Measurements from ENCODE around the gene KLHL10.
"Not testable (repeated sequence)": the region's sequence is repeated elsewhere in the genome, so short reads cannot be mapped to it uniquely, and the experiment has no call there.

The KLHL10 gene

DNA sequence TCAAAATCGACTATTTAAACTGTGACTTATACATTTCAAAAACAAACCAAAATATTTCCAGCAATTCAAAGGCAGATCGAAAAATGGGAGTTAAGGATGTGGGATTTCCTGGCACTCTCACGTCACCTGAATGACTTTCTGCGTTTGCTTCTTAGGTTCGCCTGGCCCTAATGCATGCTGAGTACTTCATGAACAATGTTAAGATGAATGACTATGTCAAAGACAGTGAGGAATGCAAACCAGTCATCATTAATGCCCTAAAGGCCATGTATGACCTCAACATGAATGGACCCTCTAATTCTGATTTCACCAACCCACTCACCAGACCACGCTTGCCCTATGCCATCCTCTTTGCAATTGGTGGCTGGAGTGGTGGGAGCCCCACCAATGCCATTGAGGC, 7.3 kb downstream of the KLHL10 start:
- DNase-seq (ENCODE audit: low read depth, low spot score) = no peak
- TF ChIP-seq YY1 (IDR thresholded peaks at IDR 0.05; ENCODE audit: insufficient read depth, insufficient read length) = no peak
- no peak for TF ChIP-seq SUZ12 (IDR thresholded peaks at IDR 0.05; ENCODE audit: extremely low read depth, insufficient read depth, insufficient read length)
- TF ChIP-seq ZNF274 (IDR thresholded peaks at IDR 0.05; ENCODE audit: low read depth, low read length) = no peak
- Histone ChIP-seq H3K27me3 (ENCODE audit: insufficient read depth, insufficient read length) (no peaks in the 10 kb centered on the region), H3K9me3 (ENCODE audit: insufficient read depth, low read length) (no peaks in the 10 kb centered on the region), H3K4me3 (ENCODE audit: insufficient read length, low read depth) (no peak overlapping the region), H3K4me1 (ENCODE audit: insufficient read depth, insufficient read length) (no peaks in the 10 kb centered on the region), H3K36me3 (ENCODE audit: insufficient read depth, insufficient read length, low read length) (peaks cover 7% of the 10 kb centered on the region), H3K9ac (ENCODE audit: insufficient read length, low read depth) (no peak overlapping the region)

GRCh38 chr17:41848788-41849187, 11.2 kb downstream of the KLHL10 start:
- Histone ChIP-seq H3K9ac (ENCODE audit: insufficient read length, low read depth) (no peak overlapping the region), H3K4me1 (ENCODE audit: insufficient read depth, insufficient read length) (no peaks in the 10 kb centered on the region), H3K4me3 (ENCODE audit: insufficient read length, low read depth) (no peak overlapping the region), H3K36me3 (ENCODE audit: insufficient read depth, insufficient read length, low read length) (peaks cover 29% of the 10 kb centered on the region), H3K9me3 (ENCODE audit: insufficient read depth, low read length) (no peaks in the 10 kb centered on the region), H3K27me3 (ENCODE audit: insufficient read depth, insufficient read length) (no peaks in the 10 kb centered on the region)
- no peak for DNase-seq (ENCODE audit: low read depth, low spot score)
- no peak for TF ChIP-seq SUZ12 (IDR thresholded peaks at IDR 0.05; ENCODE audit: extremely low read depth, insufficient read depth, insufficient read length)
- TF ChIP-seq YY1 (IDR thresholded peaks at IDR 0.05; ENCODE audit: insufficient read depth, insufficient read length) = no peak
- no peak for TF ChIP-seq ZNF274 (IDR thresholded peaks at IDR 0.05; ENCODE audit: low read depth, low read length)

DNA sequence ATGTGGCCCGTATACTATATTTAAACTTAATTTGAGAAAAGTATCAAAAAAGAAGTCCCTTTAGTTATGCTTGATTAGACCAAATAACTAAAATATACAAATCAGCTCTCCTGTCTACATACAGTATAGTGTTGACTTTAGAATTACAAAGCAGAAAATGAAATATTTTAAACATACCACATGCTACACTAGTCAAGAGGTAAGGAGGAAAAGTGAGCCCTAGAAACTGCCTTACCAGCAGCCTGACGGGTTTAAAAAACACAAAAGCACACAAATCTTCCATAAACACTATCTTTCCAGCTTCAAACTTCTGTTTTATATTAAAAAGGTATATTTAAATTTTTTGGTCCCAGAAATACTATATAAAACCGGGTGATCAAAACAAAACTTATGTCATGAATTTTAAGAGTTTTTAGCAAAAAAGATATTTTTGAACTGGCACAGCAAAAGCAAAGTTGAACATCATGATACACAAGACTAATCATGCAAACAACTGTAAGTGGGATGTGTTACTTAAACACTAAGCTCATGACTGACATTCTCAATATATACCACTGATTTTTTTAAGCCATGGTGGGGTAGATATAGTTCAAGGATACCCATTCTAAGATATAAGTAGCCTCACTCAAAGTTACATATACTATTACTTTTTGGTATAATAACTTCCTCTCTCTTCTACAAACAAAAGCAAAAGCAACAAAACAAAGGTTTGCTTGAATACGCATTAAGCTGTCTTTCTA, 11.8 kb downstream of the KLHL10 start:
- H3K36me3 ChIP-seq (ENCODE audit: insufficient read depth, insufficient read length, low read length) = peaks cover 36% of the 10 kb centered on the region

DNA sequence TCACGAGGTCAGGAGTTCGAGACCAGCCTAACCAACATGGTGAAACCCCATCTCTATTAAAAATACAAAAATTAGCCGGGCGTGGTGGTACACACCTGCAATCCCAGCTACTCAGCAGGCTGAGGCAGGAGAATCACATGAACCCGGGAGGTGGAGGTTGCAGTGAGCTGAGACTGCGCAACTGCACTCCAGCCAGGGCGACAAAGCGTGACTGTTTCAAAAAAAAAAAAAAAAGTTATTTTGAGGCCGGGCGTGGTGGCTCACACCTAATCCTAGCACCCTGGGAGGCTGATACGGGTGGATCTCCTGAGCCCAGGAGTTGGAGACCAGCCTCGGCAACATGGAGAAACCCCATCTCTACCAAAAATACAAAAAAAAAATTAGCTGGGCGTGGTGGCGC, 13.8 kb downstream of the KLHL10 start:
- H3K4me1 ChIP-seq (ENCODE audit: insufficient read depth, insufficient read length); H3K9ac ChIP-seq (ENCODE audit: insufficient read length, low read depth); H3K9me3 ChIP-seq (ENCODE audit: insufficient read depth, low read length); H3K27me3 ChIP-seq (ENCODE audit: insufficient read depth, insufficient read length); DNase-seq (ENCODE audit: low read depth, low spot score); H3K4me3 ChIP-seq (ENCODE audit: insufficient read length, low read depth): not testable (repeated sequence)
- H3K36me3 ChIP-seq (ENCODE audit: insufficient read depth, insufficient read length, low read length) = peaks cover 44% of the 10 kb centered on the region

More for the DNA sequence above, 11.8 kb downstream of the KLHL10 start:
- no peak overlapping the region for H3K9ac ChIP-seq (ENCODE audit: insufficient read length, low read depth)
- H3K4me1 ChIP-seq (ENCODE audit: insufficient read depth, insufficient read length) = no peaks in the 10 kb centered on the region
- no peaks in the 10 kb centered on the region for H3K27me3 ChIP-seq (ENCODE audit: insufficient read depth, insufficient read length)
- no peak overlapping the region for H3K4me3 ChIP-seq (ENCODE audit: insufficient read length, low read depth)
- H3K9me3 ChIP-seq (ENCODE audit: insufficient read depth, low read length) = no peaks in the 10 kb centered on the region
- DNase-seq (ENCODE audit: low read depth, low spot score) = no peak
- TF ChIP-seq SUZ12 (IDR thresholded peaks at IDR 0.05; ENCODE audit: extremely low read depth, insufficient read depth, insufficient read length) (no peak), YY1 (IDR thresholded peaks at IDR 0.05; ENCODE audit: insufficient read depth, insufficient read length) (no peak), ZNF274 (IDR thresholded peaks at IDR 0.05; ENCODE audit: low read depth, low read length) (no peak)

GRCh38 chr17:41860254-41860931, 22.8 kb downstream of the KLHL10 start:
- no peak for TF ChIP-seq YY1 (IDR thresholded peaks at IDR 0.05; ENCODE audit: insufficient read depth, insufficient read length)
- no peak for TF ChIP-seq SUZ12 (IDR thresholded peaks at IDR 0.05; ENCODE audit: extremely low read depth, insufficient read depth, insufficient read length)
- no peak for TF ChIP-seq ZNF274 (IDR thresholded peaks at IDR 0.05; ENCODE audit: low read depth, low read length)
- no peak for DNase-seq (ENCODE audit: low read depth, low spot score)
- Histone ChIP-seq H3K27me3 (ENCODE audit: insufficient read depth, insufficient read length) (no peaks in the 10 kb centered on the region), H3K4me3 (ENCODE audit: insufficient read length, low read depth) (no peak overlapping the region), H3K9me3 (ENCODE audit: insufficient read depth, low read length) (no peaks in the 10 kb centered on the region), H3K9ac (ENCODE audit: insufficient read length, low read depth) (no peak overlapping the region), H3K4me1 (ENCODE audit: insufficient read depth, insufficient read length) (peaks cover 8% of the 10 kb centered on the region), H3K36me3 (ENCODE audit: insufficient read depth, insufficient read length, low read length) (peaks cover 6% of the 10 kb centered on the region)

DNA sequence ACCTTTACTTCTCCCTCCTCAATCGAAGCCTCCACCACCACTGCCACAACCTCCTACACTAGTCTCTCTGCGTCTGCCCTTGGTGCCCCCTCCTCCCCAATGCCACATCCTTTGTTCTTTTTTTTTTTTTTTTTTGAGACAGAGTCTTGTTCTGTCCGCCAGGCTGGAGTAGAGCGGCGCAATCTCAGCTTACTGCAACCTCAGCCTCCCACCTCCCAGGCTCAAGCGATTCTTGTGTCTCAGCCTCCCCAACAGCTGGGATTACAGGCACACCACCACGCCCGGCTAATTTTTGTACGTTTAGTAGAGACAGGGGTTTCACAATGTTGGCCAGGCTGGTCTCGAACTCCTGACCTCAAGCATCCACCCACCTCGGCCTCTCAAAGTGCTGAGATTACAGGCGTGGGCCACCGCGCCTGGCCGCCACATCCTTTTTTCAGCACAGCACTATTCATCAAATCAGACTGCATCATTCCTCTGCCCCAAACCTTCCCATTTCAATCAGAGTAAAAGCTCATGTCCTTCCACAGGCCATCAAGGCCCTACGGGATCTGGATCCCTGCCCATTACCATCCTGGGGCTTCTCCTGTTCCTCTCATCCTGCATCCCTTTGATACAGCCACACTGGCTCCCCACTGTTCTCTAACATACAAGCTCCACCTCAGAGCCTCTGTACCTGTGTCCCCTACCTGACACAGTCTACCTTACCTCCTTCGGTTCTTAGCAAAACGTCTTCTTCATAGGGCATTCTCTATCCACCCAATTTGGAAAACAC, 25.6 kb downstream of the KLHL10 start:
- TF ChIP-seq YY1 (IDR thresholded peaks at IDR 0.05; ENCODE audit: insufficient read depth, insufficient read length) = no peak
- no peak for TF ChIP-seq ZNF274 (IDR thresholded peaks at IDR 0.05; ENCODE audit: low read depth, low read length)
- no peak for TF ChIP-seq SUZ12 (IDR thresholded peaks at IDR 0.05; ENCODE audit: extremely low read depth, insufficient read depth, insufficient read length)
- H3K36me3 ChIP-seq (ENCODE audit: insufficient read depth, insufficient read length, low read length) = peaks cover 21% of the 10 kb centered on the region
- H3K4me1 ChIP-seq (ENCODE audit: insufficient read depth, insufficient read length) = peaks cover 8% of the 10 kb centered on the region
- H3K27me3 ChIP-seq (ENCODE audit: insufficient read depth, insufficient read length) = no peaks in the 10 kb centered on the region
- H3K9ac ChIP-seq (ENCODE audit: insufficient read length, low read depth) = peak overlapping the region; percentile 99
- H3K4me3 ChIP-seq (ENCODE audit: insufficient read length, low read depth) = peak overlapping the region; percentile 98
- no peaks in the 10 kb centered on the region for H3K9me3 ChIP-seq (ENCODE audit: insufficient read depth, low read length)
- no peak for DNase-seq (ENCODE audit: low read depth, low spot score)

DNA sequence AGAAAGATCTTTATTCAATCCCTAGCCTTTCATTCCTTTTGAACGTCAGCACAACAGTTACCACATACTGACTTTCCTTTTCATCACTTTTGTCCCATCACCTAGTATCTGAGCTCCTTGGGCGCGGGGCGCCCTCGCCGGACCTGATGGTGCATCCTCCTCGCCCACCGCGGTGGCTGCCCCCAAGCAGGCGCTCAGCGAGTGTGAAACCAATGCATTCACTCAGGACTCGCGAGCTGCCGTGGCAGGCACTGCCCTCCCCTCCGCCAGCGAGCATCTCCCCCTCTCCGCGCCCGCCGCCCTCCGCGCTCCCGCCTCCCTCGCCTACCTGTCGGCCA, 26.8 kb downstream of the KLHL10 start:
- Histone ChIP-seq H3K9ac (ENCODE audit: insufficient read length, low read depth) (peak overlapping the region; percentile 99), H3K9me3 (ENCODE audit: insufficient read depth, low read length) (no peaks in the 10 kb centered on the region), H3K36me3 (ENCODE audit: insufficient read depth, insufficient read length, low read length) (peaks cover 32% of the 10 kb centered on the region), H3K27me3 (ENCODE audit: insufficient read depth, insufficient read length) (no peaks in the 10 kb centered on the region), H3K4me1 (ENCODE audit: insufficient read depth, insufficient read length) (peaks cover 8% of the 10 kb centered on the region), H3K4me3 (ENCODE audit: insufficient read length, low read depth) (peak overlapping the region; percentile 98)
- no peak for TF ChIP-seq YY1 (IDR thresholded peaks at IDR 0.05; ENCODE audit: insufficient read depth, insufficient read length)
- no peak for TF ChIP-seq ZNF274 (IDR thresholded peaks at IDR 0.05; ENCODE audit: low read depth, low read length)
- no peak for TF ChIP-seq SUZ12 (IDR thresholded peaks at IDR 0.05; ENCODE audit: extremely low read depth, insufficient read depth, insufficient read length)
- no peak for DNase-seq (ENCODE audit: low read depth, low spot score)

All from NT2/D1 (cell line).